GM19193 (cell line): ENCODE measurements around the gene ADM.

Experiments
- POLR2A ChIP-seq: IDR thresholded peaks from 4 replicates; pipeline ENCODE4 v1.6.1; 2011; ENCODE audit not compliant: insufficient read depth, insufficient read length; ENCODE audit errors: extremely low read depth

ADM gene, protein sequence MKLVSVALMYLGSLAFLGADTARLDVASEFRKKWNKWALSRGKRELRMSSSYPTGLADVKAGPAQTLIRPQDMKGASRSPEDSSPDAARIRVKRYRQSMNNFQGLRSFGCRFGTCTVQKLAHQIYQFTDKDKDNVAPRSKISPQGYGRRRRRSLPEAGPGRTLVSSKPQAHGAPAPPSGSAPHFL

GRCh38 chr11:10304495-10305261 is at the start of gene ADM:
Gene ADM, plus strand, starts transcription at chr11:10305073. Its CDS starts 628 bp downstream, at chr11:10305701.
- peak; percentile 44 for TF ChIP-seq POLR2A

DNA sequence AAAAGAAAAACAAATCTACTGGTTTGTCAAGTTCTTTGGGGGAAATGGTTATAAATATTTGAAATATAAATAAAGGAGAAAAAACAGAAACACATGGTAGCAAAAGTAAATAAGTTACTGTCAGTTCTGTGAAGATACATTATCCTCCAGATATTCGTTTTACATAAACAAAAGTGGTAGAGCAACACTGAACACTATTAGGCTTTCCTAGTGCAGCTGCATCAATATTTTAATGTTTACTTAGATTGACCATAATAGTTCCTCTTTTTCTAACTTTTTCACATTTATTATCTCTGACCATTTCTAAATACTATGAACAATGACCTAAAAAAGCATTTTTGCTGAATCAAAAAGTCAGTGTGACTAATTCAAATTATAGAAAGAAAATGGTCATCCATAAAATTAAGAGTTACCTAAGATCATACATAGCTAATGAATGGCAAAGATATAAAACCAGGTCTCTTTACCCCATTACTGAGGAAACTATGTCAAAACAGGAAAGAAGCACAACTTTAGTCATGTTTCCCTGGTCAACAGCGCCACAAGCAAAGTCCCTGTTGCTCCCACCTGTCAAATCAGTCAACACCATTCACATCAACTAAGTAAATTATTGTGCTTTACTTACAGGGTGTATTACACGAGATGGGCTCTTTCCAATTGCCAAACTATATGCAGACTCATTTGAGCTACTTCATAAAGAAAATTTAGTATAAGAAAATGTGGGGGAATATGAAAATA is 49.3 kb upstream of the ADM start:
- TF ChIP-seq POLR2A: no peak

GRCh38 chr11:10257478-10257877 is 47.4 kb upstream of the ADM start:
- TF ChIP-seq POLR2A: no peak

DNA sequence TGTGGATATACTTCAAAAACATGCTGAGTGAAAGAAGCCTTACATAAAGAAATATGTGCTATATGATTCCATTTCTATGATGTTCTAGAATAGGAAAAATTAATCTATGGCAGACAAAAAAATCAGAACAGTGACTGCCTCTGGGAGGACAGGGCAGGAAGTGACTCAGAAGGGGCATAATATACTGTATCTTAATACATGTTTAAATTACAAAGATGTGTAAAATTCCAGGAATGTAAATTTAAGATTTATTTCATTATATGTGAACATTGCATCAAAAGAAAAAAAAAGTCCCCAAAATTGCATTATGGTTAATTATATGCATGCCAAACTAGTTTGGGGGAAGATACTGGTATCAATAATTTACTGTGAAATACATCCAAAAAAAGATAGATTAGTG is 43.1 kb upstream of the ADM start:
- TF ChIP-seq POLR2A: no peak

DNA sequence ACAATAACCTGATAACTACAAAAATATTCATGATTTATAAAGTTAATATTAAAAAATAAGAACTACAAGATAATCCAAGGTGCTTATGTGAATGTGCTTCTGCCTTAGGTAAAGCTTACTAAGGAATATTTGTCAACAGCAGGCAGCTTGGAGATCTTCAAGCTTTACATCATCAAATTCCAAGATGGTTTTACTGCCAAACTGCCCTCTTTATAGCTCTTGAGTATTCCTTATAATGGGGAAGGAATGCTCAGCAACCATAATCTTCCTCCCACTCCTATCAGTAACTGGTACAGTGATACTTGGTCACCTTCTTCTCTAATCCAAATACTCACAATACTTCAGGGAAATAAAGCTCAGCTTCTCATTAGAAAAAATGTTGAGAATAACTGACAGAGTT is 40.9 kb upstream of the ADM start:
- no peak for TF ChIP-seq POLR2A

DNA sequence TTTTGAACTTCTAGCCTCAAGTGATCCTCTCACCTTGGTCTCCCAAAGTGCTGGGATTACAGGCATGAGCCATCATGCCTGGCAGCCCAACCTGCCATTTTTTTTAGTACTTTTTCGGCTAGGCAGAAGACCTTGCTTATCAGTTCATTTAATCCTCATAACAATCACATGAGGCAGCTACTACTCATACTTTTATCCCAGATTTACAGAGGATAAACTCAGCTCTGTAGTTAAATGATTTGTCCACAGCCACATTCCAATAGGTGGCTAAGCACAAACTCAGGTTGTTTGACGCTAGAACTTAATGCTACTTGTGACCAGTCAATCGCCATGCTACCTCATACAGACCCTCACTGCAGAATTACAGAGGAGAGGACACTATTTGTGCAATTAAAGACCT is 38.9 kb upstream of the ADM start:
- TF ChIP-seq POLR2A: no peak

- TF ChIP-seq POLR2A: no peak
Measured at GRCh38 chr11:10267821-10268220, 37.1 kb upstream of the ADM start.

DNA sequence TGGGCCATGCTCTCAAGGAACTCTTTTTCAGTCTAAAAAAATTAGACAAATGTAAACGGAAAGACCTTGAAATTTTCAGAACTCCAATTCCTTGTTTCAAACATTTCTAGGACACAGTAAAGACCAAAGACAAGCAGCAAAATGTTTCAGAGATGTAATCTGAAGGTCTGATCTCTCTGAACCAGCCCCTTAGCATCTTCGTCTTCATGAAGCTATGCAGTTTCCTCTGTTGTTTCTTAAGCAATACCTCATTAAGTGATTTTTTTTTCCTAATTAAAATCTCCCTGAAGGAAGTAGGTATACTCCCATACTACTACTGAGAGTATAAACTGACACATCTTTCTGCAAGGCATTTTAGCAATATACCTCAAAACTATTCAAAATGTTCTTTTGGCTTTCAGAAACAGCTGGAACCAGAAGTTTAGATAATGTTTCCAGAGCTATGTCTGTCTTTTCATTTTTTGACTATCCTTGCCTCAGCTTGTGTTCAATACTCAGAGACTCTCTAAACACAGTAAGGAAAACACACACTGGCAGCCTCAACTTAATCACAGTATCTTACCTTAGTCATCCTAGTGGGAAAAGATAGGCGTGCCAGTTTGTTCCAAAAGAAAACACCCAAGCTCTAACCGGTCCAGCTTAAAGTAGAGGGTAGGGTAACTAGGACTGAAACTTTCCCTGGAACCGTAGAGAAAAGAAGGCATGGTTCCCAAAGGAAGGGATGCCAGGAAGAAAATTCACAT is 36.0 kb upstream of the ADM start:
- no peak for TF ChIP-seq POLR2A

DNA sequence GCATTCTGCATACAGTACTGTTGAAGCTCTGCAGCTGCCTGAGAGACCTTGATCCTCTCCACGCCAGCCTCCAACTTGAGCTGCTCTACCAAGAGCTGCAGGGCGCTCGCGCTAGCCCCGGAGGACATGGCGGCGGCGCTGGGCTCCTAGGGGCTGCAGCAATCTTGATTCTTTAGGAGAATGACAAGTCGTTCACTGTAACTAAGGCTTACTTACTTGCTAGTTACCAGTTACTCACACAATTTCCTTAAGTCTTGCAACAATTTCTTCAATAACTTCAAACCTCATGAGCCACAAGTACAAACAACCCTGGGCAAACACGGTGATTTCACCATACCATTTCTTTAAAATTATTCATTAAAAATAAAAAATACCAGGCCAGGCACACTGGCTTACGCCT is 32.7 kb upstream of the ADM start:
- no peak for TF ChIP-seq POLR2A

DNA sequence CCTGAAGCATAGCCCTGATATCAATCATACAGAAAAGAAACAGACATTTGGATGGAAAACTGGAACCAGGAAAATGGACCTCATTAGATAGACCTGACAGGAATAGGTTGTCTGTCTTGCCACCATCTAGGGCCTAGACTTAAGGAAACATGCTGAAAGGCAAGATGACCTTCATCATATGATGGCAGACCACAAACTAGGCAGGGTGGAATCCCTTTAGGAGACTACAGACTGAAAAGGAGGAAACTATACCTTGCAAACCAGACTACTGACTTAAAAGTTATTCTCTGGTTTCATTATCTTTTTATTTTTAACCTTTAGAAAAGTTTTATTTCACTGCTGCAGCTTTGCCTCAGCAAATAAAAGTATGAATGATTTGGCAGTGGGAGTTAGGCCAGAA is 31.1 kb upstream of the ADM start:
- no peak for TF ChIP-seq POLR2A

GRCh38 chr11:10274726-10275125 is 30.1 kb upstream of the ADM start:
- TF ChIP-seq POLR2A: no peak

- TF ChIP-seq POLR2A: no peak
Measured at GRCh38 chr11:10275714-10276113, 29.2 kb upstream of the ADM start.

GRCh38 chr11:10282117-10282516 is 22.8 kb upstream of the ADM start:
- no peak for TF ChIP-seq POLR2A

- no peak for TF ChIP-seq POLR2A
Measured at GRCh38 chr11:10283991-10284390, 20.9 kb upstream of the ADM start.

- no peak for TF ChIP-seq POLR2A
Measured at GRCh38 chr11:10285148-10285802, 19.6 kb upstream of the ADM start.
